ENCODE measurements around the gene OR5D18. TPM values are rescaled to one million over a fixed set of nuclear protein-coding genes. Genes with fewer than 3 reads are reported as not detected.

The OR5D18 gene
- total and polyA plus RNA-seq, 10 donors, result not detected

GRCh38 chr11:55795256-55795655 lies 24.2 kb upstream of the OR5D18 start, which contains the start of gene OR5D14:
Gene OR5D14, plus strand, starts transcription at chr11:55795556. Its CDS starts 0 bp downstream, at chr11:55795556.
- no peak within 1 kb of the TSS for H3K4me3 ChIP-seq
- H3K4me1 ChIP-seq, result no peaks in the 10 kb centered on the region
- intact Hi-C loops (cut with DNase I; ENCODE audit: low total_unique reads), result no loop called here
- no peak within 1 kb of the TSS for H3K27ac ChIP-seq
- no peak for DNase-seq
- H3K27me3 ChIP-seq (replicated peaks in 1 of 7), result no peaks in the 10 kb centered on the region
- H3K36me3 ChIP-seq, result no peaks in the 10 kb centered on the region
- TF ChIP-seq POLR2AphosphoS5 (IDR thresholded peaks at IDR 0.05) (no peak), POLR2A (IDR thresholded peaks at IDR 0.05) (no peak)
- TF ChIP-seq, protein P1, sequence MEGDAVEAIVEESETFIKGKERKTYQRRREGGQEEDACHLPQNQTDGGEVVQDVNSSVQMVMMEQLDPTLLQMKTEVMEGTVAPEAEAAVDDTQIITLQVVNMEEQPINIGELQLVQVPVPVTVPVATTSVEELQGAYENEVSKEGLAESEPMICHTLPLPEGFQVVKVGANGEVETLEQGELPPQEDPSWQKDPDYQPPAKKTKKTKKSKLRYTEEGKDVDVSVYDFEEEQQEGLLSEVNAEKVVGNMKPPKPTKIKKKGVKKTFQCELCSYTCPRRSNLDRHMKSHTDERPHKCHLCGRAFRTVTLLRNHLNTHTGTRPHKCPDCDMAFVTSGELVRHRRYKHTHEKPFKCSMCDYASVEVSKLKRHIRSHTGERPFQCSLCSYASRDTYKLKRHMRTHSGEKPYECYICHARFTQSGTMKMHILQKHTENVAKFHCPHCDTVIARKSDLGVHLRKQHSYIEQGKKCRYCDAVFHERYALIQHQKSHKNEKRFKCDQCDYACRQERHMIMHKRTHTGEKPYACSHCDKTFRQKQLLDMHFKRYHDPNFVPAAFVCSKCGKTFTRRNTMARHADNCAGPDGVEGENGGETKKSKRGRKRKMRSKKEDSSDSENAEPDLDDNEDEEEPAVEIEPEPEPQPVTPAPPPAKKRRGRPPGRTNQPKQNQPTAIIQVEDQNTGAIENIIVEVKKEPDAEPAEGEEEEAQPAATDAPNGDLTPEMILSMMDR (IDR thresholded peaks at IDR 0.05 in 8 of 11, conservative IDR thresholded peaks at IDR 0.05 in 3 of 11), result no peak
- H3K9me3 ChIP-seq, result peaks cover 0 to 45% (median 16%) of the 10 kb centered on the region in 8 donors

GRCh38 chr11:55806248-55806647 lies 13.2 kb upstream of the OR5D18 start:
- TF ChIP-seq POLR2A (IDR thresholded peaks at IDR 0.05) (no peak), POLR2AphosphoS5 (IDR thresholded peaks at IDR 0.05) (no peak)
- TF ChIP-seq, protein P1 (IDR thresholded peaks at IDR 0.05 in 8 of 11, conservative IDR thresholded peaks at IDR 0.05 in 3 of 11), result no peak
- intact Hi-C loops (cut with DNase I; ENCODE audit: low total_unique reads), result no loop called here
- WGBS, 5 donors, result 75 to 94% (median 88%) methylated on average over 1 of the region's 1 CpG
- no peaks in the 10 kb centered on the region for H3K36me3 ChIP-seq
- H3K4me1 ChIP-seq, result no peaks in the 10 kb centered on the region
- no peak overlapping the region for H3K27ac ChIP-seq
- peaks cover 0 to 66% (median 33%) of the 10 kb centered on the region in 8 donors for H3K9me3 ChIP-seq
- no peaks in the 10 kb centered on the region for H3K27me3 ChIP-seq (replicated peaks in 1 of 7)
- no peak overlapping the region for H3K4me3 ChIP-seq
- DNase-seq, result no peak

GRCh38 chr11:55811067-55811466 lies 8.4 kb upstream of the OR5D18 start, which contains the start of gene OR5L1:
Gene OR5L1, plus strand, starts transcription at chr11:55811367. Its CDS starts 100 bp downstream, at chr11:55811467.
- Histone ChIP-seq H3K4me1 (no peaks in the 10 kb centered on the region), H3K4me3 (no peak within 1 kb of the TSS), H3K36me3 (no peaks in the 10 kb centered on the region), H3K9me3 (peaks cover 0 to 51% (median 23%) of the 10 kb centered on the region in 8 donors), H3K27ac (no peak within 1 kb of the TSS), H3K27me3 (replicated peaks in 1 of 7) (no peaks in the 10 kb centered on the region)
- TF ChIP-seq POLR2AphosphoS5 (IDR thresholded peaks at IDR 0.05) (no peak), POLR2A (IDR thresholded peaks at IDR 0.05) (no peak)
- TF ChIP-seq, protein P1 (IDR thresholded peaks at IDR 0.05 in 8 of 11, conservative IDR thresholded peaks at IDR 0.05 in 3 of 11), result no peak
- intact Hi-C loops (cut with DNase I; ENCODE audit: low total_unique reads), result no loop called here
- 83 to 96% (median 86%) methylated on average over 1 of the region's 1 CpG for WGBS, 5 donors
- no peak for DNase-seq

DNA sequence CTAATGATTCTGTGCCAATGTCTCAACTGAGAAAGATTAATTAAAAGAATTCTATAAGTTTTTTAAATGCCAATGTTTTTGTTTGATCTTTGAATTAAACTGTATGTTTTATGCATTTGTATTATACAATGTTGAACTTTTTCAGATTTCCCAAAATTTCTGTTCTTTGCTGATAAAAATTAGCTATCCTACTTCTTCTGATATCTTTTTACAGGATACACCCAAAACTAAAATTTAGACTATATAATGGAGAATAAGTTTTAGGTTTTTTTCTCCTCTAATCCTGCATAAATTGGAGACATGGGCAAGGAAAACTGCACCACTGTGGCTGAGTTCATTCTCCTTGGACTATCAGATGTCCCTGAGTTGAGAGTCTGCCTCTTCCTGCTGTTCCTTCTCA lies 7.5 kb downstream of the OR5D18 start, which contains the start of gene OR5L2:
Gene OR5L2, plus strand, starts transcription at position 301 of the 400 bp plus-strand sequence. Its CDS starts 0 bp downstream, at position 301.
- H3K36me3 ChIP-seq, result no peaks in the 10 kb centered on the region
- intact Hi-C loops (cut with DNase I; ENCODE audit: low total_unique reads), result no loop called here

More for the DNA sequence above, 7.5 kb downstream of the OR5D18 start, which contains the start of gene OR5L2:
- no peak within 1 kb of the TSS for H3K4me3 ChIP-seq
- H3K27me3 ChIP-seq (replicated peaks in 1 of 7), result no peaks in the 10 kb centered on the region
- no peak for DNase-seq
- H3K4me1 ChIP-seq, result no peaks in the 10 kb centered on the region
- H3K9me3 ChIP-seq, result peaks cover 0 to 22% (median 7%) of the 10 kb centered on the region in 8 donors
- no peak for TF ChIP-seq POLR2AphosphoS5 (IDR thresholded peaks at IDR 0.05)
- TF ChIP-seq, protein P1 (IDR thresholded peaks at IDR 0.05 in 8 of 11, conservative IDR thresholded peaks at IDR 0.05 in 3 of 11), result no peak
- no peak within 1 kb of the TSS for H3K27ac ChIP-seq
